Measurements from ENCODE around the gene SLC45A1. TPM values are rescaled to one million over a fixed set of nuclear protein-coding genes. Genes with fewer than 3 reads are reported as not detected.
A peak's percentile ranks its signal among the peaks of the same experiment; 100 is the strongest.

Gene SLC45A1
- polyA plus RNA-seq, 4 donors = 3.2 to 5.5 (median 3.6) TPM

DNA sequence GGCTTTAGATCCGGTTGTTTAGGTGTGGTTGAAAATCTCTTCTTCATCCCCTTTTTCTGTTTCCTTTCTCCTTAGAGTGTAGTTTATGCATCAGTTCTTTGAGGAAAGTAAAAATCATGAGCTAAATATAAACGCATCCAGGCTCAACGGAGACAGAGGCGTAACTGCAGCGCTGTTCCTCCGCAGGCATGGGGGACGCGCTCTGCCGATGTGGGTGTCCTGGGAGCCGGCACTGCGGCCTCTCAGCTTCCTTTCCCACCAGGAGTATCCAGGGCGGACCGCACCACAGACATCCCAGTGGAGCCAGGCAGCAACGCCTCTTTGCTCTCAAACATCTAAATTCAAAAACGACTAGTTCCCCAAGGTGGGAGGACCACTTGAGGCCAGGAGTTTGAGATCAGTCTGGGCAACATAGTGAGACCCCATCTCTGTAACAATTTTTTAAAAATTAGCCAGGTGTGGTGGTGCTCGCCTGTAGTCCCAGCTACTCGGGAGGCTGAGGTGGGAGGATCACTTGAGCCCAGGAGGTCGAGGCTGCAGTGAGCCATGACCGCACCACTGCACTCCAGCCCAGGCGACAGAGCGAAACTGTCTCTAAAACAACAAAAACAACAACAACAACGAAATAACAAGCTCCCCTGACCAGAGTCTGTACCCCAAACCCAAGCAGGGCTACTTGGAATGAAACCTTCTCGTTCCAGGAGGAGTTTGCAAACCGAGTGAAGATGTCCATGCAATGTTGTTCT lies 16.4 kb downstream of the SLC45A1 start:
- DNase-seq (ENCODE audit: low read depth in 4 of 4, low spot score in 2 of 4) = no peak

DNA sequence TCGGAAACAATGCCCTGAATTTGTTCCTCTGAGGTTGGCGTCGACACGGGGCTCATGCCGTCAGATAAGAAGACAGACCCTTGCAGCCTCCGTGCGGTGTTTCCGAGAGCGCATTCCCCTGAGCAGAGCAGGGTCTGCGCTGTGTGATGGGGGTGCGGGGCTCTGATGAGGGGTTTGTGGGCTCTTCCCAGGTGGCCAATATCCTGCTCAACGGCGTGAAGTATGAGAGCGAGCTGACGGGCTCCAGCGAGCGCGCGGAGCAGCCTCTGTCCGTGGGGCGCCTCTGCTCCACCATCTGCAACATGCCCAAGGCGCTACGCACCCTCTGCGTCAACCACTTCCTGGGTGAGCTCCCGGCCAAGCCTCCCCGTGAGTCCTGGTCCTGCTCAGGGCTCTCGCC lies 17.3 kb downstream of the SLC45A1 start:
- DNase-seq (ENCODE audit: low read depth in 4 of 4, low spot score in 2 of 4) = no peak

DNA sequence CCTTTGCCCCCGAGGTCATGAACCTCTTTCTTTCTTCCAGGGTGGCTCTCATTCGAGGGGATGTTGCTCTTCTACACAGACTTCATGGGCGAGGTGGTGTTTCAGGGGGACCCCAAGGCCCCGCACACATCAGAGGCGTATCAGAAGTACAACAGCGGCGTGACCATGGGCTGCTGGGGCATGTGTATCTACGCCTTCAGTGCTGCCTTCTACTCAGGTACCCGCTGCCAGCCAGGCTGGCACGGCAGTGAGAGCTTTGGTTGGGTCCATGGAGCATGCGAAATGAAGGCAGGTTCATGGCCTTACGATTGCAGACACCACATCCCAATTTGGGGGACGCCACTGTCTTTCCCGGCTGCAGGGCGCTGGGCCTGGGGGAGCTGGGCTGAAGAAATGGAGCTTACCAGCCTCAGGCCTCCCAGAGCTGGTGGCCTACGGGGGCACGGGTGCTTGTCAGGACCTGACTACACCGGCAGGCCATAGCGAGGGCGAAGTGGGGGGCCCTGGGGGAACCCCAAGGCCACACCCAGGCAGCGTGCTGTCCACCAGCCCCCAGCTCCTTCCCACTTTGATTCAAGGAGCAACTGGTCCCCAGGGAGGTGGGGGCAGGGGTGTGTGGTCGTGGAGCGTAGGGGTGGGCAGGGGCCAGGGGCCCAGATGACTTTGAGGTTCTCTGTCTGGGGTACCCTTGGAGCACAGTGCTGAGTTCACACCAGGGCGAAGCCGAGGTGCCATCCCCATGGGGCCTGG lies 20.0 kb downstream of the SLC45A1 start:
- DNase-seq (ENCODE audit: low read depth in 4 of 4, low spot score in 2 of 4) = no peak

DNA sequence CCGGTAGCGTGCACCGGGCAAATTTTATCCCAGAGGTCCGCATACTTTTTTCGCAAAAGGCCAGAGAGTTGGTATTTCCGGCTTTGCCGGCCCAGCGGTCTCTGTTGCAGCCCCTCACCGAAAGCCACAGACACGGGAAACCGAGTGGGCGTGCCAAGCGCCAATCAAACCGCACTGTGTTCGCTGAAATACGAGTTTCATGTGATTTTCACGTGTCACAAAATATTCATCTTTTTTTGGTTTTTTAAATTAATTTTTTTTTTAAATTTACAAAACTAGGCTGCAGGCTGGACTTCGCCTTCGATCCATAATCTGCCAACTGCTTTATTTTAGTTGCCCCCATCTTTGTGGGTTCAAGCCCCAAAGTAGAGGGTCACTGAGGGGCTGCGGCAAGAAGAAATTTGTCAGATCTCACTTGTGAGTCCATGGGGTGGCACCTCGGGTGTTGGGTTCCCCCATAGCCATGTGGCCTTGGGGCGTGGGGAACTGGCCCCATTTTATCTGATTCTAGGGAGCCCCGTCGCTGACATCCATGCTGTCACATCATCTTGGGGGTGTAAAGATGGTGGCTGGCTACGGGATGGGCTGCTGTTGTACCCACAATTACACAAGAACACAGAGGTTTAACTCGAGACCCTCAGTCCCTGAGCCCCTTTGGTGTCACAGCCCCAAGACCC lies 20.8 kb downstream of the SLC45A1 start:
- DNase-seq (ENCODE audit: low read depth in 4 of 4, low spot score in 2 of 4) = no peak

DNA sequence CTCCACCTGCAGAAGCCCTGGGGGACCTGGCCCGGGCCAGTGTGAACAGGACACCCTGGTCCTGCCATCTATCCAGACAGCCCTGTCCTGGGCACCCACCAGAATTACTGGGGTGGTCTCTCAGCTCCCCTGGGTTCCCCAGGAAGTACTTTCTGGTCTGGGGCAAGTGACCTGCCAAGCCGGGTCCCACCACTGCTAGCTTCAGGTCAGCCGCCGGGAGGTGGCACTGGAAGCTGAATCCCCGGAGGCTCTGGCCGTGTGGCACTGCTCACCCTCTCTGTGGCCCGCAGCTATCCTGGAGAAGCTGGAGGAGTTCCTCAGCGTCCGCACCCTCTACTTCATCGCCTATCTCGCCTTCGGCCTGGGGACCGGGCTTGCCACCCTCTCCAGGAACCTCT lies 21.3 kb downstream of the SLC45A1 start:
- DNase-seq (ENCODE audit: low read depth in 4 of 4, low spot score in 2 of 4) = no peak

DNA sequence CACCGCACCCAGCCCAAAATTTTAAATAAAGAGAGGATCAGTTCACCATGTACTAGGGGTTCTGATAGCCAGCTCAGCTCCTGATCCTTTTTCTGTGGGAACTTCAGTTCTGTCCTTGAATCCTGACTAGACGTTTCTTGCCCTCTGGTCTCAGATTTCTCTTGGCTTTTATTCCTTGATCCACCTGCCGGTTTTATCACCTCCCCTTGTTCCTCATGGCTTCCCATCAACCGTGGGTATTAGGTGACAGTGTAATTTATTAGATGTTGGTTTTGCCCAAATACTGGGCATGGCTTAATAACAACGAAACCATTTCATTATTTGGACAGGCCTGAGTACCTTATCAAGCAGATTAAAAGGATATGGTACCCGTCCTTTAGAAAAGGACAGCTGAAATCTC lies 22.5 kb downstream of the SLC45A1 start:
- DNase-seq (ENCODE audit: low read depth in 4 of 4, low spot score in 2 of 4) = no peak

DNA sequence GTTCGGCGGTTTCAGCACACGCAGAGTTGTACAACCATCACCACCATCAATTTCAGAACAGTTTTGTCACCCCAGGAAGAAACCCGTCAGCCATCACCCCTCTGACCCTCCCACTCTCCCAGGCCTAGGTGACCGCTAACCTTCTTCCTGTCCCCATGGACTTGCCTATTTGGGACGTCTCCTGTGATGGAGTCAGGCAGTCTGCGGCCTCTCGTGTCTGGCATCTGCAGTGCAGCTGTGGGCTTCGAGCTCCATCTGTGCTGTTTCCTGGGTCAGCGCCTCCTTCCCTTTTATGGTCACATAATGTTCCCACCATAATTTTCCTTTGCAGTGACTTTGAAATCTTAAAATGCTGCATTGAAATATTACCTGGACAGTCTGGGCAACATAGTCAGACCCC lies 24.4 kb downstream of the SLC45A1 start:
- DNase-seq (ENCODE audit: low read depth in 4 of 4, low spot score in 2 of 4) = no peak

DNA sequence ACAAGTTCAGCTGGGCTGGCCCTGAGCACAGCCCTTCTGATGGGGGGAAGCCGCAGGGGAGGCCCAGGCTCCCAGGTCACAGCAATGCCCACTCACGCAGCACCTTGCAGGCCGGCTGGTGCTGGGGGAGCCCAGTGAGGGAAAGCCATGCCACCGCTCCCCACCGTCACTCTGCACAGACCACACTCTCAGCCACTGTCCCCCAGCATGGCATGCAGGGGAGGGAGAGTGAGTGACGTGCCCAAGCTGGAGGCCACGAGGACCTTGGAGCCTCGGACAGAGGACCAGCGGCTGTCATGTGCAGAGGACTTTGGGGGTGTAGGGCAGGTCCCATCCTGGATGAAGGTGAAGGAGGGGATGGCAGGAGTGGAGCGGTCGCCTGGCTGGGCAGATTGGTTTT lies 25.1 kb downstream of the SLC45A1 start:
- no peak for DNase-seq (ENCODE audit: low read depth in 4 of 4, low spot score in 2 of 4)

DNA sequence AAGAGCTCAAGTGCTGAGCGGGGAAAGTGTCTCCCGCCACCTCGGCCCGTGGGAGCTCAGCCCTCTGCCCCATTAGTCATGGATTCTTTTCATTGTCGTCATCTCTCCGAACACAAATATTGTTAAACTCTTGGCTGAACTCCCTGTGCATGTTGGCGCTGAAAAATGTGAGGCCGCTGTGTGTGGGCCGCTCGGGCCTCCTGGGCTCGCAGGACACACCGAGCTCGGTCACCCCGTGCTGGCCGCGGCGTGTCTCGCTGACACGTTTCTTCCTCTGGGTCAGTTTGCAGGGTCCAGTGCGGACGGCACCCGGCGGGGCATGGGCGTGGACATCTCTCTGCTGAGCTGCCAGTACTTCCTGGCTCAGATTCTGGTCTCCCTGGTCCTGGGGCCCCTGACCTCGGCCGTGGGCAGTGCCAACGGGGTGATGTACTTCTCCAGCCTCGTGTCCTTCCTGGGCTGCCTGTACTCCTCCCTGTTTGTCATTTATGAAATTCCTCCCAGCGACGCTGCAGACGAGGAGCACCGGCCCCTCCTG lies 25.6 kb downstream of the SLC45A1 start:
- DNase-seq (ENCODE audit: low read depth in 4 of 4, low spot score in 2 of 4) = peak in 3 of 4 donors; percentile 50 to 74 (median 56)

DNA sequence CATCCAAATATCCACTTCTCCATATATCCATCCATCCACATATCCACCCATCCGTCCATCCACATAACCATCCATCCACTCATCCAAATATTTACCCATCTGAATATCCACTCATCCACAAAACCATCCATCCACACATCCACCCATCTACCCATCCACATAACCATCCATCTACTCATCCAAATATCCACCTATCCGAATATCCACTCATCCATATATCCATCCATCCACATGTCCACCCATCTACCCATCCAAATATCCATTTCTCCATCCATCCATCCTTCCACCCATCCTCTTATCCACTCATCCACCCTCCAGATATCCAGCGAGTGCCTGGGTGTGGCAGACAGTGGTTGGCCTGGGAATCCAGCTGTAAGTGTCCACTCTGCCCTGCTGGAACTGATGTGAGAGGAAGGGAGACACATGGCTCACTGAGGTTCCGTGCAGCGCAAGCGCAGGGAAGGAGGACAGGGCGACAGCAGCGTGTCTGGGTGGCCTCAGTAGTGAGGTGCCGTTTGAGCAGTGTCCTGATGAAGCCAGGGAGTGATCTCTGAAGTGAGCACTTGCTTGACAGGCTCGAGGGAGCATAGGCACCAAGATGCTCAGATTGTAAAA lies 27.1 kb downstream of the SLC45A1 start:
- DNase-seq (ENCODE audit: low read depth in 4 of 4, low spot score in 2 of 4) = no peak

DNA sequence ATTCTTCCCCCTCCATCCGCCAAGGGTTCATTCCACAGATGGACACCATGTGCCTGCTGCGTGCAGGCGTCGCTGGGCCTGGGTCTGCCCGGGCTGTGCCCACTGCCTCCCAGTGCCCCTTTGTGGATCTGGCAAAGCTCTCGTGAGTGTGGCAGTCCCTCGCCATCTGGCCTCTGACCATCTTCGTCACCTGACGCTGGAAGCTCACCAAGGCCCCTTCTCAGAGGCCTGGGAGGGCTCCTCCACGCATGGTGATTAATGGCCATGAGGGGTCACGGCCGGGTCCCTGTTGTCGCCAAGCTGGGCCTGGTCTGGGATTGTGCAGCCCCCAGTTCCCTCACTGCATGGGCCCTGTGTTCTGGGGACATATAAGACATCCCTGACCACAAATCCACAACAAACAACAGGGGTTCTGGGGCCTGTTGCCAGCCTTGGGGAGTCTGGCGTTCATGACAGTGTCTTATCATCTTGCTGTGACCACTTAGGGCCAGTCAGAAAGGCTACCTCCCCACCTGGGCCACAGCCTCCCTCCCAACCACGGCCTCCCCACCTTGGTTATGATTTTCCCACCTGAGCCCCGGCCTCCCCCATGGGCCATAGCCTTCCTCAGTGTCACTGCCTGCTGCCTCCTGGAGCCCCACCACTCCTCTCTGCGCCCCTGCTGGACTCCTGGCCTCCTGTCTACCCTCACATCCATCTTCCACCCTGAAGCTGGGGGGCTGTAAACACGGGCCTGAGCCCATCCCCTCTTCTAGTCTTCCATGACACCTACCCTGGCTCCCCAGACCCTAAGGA lies 27.9 kb downstream of the SLC45A1 start:
- DNase-seq (ENCODE audit: low read depth in 4 of 4, low spot score in 2 of 4) = no peak

DNA sequence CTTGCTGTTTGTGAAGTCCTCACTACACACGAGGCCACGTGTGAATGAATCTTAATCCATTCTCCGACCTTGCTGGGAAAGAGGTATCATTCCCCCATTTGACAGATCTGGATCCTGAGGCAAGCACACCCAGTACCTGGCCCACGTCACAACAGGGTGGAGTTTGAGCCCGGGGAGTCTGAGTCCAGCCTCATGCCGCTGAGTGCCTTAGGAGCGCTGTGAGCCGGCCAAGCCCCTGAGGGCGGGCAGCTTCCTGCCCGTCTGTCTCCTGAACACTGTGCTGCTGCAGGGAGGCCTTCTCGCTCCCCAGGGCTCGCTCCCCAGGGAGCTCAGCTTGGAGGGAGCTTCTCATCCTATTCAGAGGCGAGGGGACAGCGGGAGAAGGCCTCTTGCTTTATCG lies 29.7 kb downstream of the SLC45A1 start:
- no peak for DNase-seq (ENCODE audit: low read depth in 4 of 4, low spot score in 2 of 4)

DNA sequence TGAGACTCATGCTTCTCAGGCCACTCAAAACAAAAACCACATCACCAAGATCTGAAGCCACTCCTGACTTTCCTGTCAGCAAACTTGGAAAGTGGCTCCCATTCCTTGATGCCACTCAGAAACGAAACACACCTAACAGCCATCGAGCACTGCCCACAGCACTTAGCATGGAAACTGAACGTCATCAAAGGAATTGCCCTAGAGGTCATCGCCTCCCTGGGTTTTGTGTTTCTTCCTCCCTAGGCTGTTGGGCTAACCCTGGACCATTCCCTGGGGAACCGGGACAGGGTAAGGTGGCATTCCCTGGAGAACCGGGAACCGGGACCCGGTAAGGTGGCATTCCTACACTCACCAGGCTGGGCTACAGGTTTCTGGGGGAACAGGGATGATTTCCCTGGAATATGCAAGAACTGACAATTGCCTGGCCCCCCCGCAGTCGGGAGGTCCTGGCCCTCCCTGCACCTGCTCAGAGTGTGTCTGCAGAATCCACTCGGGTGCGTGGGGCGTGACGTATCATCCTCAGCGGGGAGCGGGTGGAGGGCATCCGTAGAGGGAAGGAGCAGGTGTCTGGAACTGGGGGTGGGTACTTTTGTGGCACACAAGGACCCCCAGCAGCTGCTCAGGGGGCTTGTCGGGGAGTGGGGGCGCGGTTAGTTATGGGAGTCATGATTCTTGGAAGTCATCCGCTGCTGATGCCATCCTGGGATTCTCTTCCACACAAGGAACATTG lies 30.3 kb downstream of the SLC45A1 start:
- no peak for DNase-seq (ENCODE audit: low read depth in 4 of 4, low spot score in 2 of 4)

DNA sequence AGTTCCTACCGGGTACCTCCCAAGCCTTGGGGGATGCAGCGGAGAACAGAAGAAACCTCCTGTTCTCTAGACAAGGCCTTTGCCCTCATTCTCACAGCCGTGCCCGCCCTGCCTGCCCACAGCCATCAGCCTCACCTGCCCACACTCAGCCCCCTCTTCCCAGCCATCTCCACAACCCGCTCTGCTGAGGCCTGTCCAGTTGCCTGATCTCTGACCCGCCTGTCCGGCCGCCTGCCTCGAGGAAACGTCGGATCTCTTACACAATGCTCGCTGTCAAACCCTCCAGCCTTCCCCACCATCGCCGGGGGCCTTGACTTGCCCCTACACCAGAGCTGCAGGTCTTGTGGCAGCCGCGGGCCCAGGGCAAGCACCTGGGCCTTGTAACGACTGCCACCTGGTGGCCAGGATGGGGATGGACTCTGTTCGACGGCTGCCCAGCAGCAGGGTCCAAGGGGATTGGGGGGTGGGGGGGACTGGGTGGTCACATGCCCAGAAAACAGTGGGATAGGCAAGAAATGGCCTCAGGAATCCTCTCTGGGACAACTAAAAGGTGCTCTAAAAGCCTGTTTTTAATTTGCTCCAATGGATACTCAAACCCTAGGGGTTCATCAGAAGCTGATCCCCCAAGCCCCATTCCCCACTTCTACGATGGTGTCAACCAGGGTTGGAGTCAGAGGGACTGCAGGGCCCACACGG lies 31.0 kb downstream of the SLC45A1 start:
- DNase-seq (ENCODE audit: low read depth in 4 of 4, low spot score in 2 of 4) = no peak

DNA sequence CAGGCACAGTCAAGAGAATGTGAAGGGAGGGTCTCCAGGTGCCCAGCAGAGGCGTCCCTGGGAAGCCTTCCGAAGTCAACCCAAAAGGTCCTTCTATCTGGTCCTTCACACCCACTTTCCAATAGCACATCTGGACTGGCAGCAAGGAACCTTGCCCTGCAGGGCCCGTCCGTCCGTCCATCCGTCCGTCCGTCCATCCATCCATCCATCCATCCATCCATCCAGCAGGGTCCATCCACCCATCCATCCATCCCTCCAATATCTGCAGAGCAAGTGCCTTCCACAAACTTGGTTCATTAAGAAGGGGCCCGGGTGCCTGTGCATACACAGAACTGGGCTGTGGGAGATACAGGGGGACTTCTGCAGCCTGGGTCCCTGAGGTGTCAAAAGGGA lies 31.6 kb downstream of the SLC45A1 start:
- DNase-seq (ENCODE audit: low read depth in 4 of 4, low spot score in 2 of 4) = no peak

DNA sequence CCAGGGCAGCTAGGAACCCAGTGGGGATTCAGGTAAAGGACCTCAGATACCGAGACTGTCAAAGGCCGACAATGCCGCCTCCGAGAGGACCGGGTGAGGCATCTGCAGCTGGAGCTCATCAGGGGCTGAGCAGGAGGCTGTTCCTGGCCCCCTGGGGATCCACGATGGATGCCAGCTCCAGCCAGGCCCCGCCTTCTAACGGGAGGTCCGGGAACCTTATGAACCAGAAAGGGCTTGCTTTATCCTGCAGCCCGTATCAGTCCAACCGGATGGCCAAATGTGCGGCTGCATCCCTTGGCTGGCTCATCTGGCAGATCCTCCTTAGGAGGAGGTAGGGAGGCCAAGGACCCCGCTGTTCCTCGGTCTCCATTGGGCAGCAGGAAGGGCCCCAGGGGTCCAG lies 32.0 kb downstream of the SLC45A1 start:
- no peak for DNase-seq (ENCODE audit: low read depth in 4 of 4, low spot score in 2 of 4)

DNA sequence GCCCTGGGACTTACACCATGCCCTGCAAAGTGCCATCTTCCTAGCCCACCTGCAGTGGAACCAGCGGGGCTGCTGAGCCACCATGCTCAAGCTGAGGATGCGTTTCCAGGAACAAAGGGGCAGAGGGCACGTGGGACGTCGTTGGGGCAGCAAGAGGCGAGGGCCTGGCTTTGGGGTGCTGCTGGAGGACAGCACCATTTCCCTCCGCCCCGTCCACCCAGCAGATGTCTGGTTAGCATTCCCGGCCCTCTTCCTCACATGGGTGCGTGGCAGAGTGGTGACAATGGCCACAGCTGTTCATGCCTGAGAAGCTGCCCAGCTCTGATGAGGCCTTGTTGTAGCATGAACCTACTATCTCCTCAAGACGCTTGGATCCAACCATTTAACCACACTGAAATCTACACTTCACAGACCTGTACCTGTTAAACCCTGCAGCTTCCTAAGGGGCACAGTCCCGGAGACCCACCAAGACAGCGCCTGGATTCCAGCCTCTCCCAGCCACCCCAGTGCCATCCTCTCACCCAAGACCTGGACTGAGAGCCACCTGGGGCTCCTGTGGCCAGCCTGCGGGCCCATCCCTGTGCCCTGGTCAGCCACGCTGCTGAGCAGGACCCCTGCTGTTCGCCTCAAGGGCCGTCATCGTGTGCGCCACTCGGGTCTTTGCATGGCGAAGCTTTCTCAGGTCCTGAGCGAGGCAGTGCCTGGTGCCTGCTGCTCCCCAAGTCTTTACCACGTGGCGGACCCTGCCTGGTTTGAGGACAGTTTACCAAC lies 33.2 kb downstream of the SLC45A1 start:
- no peak for DNase-seq (ENCODE audit: low read depth in 4 of 4, low spot score in 2 of 4)

Data from left renal cortex interstitium (tissue), 4 donors.